OCI-LY7 (cell line): ENCODE data around the gene ANKFY1. TPM values are rescaled to one million over a fixed set of nuclear protein-coding genes. Genes with fewer than 3 reads are reported as not detected.

ENCODE experiments used
- BruUV-seq: library from RNA; stranded (reverse); fragments of 400-500 nt; replicated peaks from 2 replicates; lab custom pipeline; 2021; lab: Mats Ljungman, UMichigan
- CTCF ChIA-PET: fragments of 300-600 bp; sonication (Branson Sonifier 250); formaldehyde crosslinking; loops from one replicate; lab custom pipeline; 2022; ENCODE audit warnings: antibody characterized with exemption; ENCODE audit not compliant: unreplicated experiment; lab: Charles Lee
- POLR2A ChIA-PET: fragments of 300-600 bp; sonication (Branson Sonifier 250); formaldehyde crosslinking; loops from one replicate; lab custom pipeline; 2022; ENCODE audit warnings: antibody characterized with exemption; lab: Charles Lee
- DNase-seq: peaks from one replicate; pipeline ENCODE4 v3.0.0-alpha.2; 2015; ENCODE audit warnings: low spot score
- H2AFZ ChIP-seq: fragments of 200-600 bp; sonication (generic), shearing (Covaris generic); 2 replicates; pipeline ENCODE4 v1.6.1; 2014; ENCODE audit warnings: mild to moderate bottlenecking, antibody characterized with exemption, low read length, moderate library complexity
- H3K27ac ChIP-seq: fragments of 200-600 bp; sonication (generic); 2 replicates; pipeline ENCODE4 v1.5.1; 2014; ENCODE audit warnings: mixed run types, low read depth, mild to moderate bottlenecking, moderate library complexity, low read length, inconsistent platforms; ENCODE audit not compliant: poor library complexity, severe bottlenecking
- H3K36me3 ChIP-seq: fragments of 200-600 bp; sonication (generic); 2 replicates; pipeline ENCODE4 v1.6.1; 2014; ENCODE audit warnings: mild to moderate bottlenecking, antibody characterized with exemption, low read length, moderate library complexity, mixed read lengths; ENCODE audit not compliant: insufficient read depth
- H3K4me1 ChIP-seq: fragments of 200-600 bp; sonication (generic); 2 replicates; pipeline ENCODE4 v1.5.1; 2014; ENCODE audit warnings: mild to moderate bottlenecking, low read length; ENCODE audit not compliant: insufficient read depth, poor library complexity, severe bottlenecking
- H3K4me2 ChIP-seq: fragments of 200-600 bp; sonication (generic); 2 replicates; pipeline ENCODE4 v1.6.1; 2014; ENCODE audit warnings: mild to moderate bottlenecking, low read length
- H3K4me3 ChIP-seq: fragments of 200-600 bp; sonication (generic); 2 replicates; pipeline ENCODE4 v1.5.1; 2014; ENCODE audit warnings: mild to moderate bottlenecking, low read depth, low read length; ENCODE audit not compliant: poor library complexity, severe bottlenecking
- H3K79me2 ChIP-seq: fragments of 200-600 bp; sonication (generic); 2 replicates; pipeline ENCODE4 v1.6.1; 2016; ENCODE audit warnings: low read depth, mild to moderate bottlenecking, low read length, moderate library complexity, mixed read lengths; ENCODE audit not compliant: insufficient read depth
- H3K9me2 ChIP-seq: fragments of 200-600 bp; sonication (generic); 2 replicates; pipeline ENCODE4 v1.6.1; 2016; ENCODE audit warnings: mild to moderate bottlenecking, low read length, mixed read lengths; ENCODE audit not compliant: insufficient read depth
- H3K9me3 ChIP-seq: fragments of 200-600 bp; sonication (generic); 2 replicates; pipeline ENCODE4 v1.6.1; 2014; ENCODE audit warnings: mild to moderate bottlenecking, mixed run types, low read length, mixed read lengths
- H4K20me1 ChIP-seq: fragments of 200-600 bp; sonication (generic); 2 replicates; pipeline ENCODE4 v1.6.1; 2014; ENCODE audit warnings: mild to moderate bottlenecking, antibody characterized with exemption, low read length, moderate library complexity, mixed read lengths; ENCODE audit not compliant: insufficient read depth
- EZH2phosphoT487 ChIP-seq: fragments of 200-600 bp; sonication (generic); IDR thresholded peaks from 2 replicates; pipeline ENCODE4 v1.6.1; 2018; ENCODE audit warnings: low read depth, borderline replicate concordance, mild to moderate bottlenecking, mixed run types, antibody characterized with exemption, low read length, moderate library complexity, mixed read lengths
- intact Hi-C: fragments of 100-400 bp; cut with micrococcal nuclease; formaldehyde crosslinking; loops from one replicate; pipeline ENCODE4 v1.10.0; 2022; ENCODE audit not compliant: unreplicated experiment
- total RNA-seq, 2 experiments: library from RNA; depleted of rRNA in 1 of 2; stranded (reverse); fragments of >200 nt in 1 of 2; shearing (Covaris generic) in 1 of 2; gene quantifications; 2 replicates each; pipeline ENCODE4 v1.2.3, GENCODE V29; 2014 to 2022
- TF ChIP-seq, protein P1 (sequence below): fragments of 200-600 bp; sonication (generic); conservative IDR thresholded peaks from 2 replicates; pipeline ENCODE4 v1.5.1; 2014; ENCODE audit warnings: mild to moderate bottlenecking, antibody characterized with exemption, low read length, moderate library complexity, mixed read lengths

ANKFY1 gene
- total RNA-seq, 2 experiments from 2014 or later = 25.9 to 56.7 TPM

DNA sequence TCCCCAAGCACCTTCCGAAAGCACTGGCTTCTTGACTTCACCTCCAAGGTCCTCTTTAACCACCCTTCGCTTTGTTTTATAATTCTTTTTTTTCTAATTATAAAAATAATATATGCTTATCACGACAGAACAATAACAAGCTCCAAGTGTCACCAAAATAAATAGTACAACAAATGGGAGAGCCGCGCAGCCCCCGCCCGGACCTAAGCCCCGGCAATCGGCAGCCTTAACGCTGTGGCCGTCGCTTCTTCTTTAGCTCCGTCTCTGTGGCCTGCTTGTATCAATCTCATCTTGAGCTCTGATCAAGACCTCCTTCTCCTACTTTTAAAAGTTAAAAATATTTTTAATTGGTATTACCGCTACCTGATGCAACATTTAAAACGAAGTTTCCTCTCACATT lies 78.1 kb downstream of the ANKFY1 start:
- H4K20me1 ChIP-seq = no peaks in the 10 kb centered on the region
- H3K4me2 ChIP-seq = no peak overlapping the region
- TF ChIP-seq, protein P1, sequence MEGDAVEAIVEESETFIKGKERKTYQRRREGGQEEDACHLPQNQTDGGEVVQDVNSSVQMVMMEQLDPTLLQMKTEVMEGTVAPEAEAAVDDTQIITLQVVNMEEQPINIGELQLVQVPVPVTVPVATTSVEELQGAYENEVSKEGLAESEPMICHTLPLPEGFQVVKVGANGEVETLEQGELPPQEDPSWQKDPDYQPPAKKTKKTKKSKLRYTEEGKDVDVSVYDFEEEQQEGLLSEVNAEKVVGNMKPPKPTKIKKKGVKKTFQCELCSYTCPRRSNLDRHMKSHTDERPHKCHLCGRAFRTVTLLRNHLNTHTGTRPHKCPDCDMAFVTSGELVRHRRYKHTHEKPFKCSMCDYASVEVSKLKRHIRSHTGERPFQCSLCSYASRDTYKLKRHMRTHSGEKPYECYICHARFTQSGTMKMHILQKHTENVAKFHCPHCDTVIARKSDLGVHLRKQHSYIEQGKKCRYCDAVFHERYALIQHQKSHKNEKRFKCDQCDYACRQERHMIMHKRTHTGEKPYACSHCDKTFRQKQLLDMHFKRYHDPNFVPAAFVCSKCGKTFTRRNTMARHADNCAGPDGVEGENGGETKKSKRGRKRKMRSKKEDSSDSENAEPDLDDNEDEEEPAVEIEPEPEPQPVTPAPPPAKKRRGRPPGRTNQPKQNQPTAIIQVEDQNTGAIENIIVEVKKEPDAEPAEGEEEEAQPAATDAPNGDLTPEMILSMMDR = no peak
- TF ChIP-seq EZH2phosphoT487 = no peak
- peaks cover 93% of the 10 kb centered on the region for H3K36me3 ChIP-seq
- ChIA-PET POLR2A (interaction anchor here (0.7 kb wide), 1 partner anchor 46 kb away, joined by 3 read pairs; no protein-coding TSS in a partner anchor), CTCF (no interaction called here)
- no peak overlapping the region for H3K4me3 ChIP-seq
- no peaks in the 10 kb centered on the region for H3K9me3 ChIP-seq
- H3K9me2 ChIP-seq = no peaks in the 10 kb centered on the region
- no peaks in the 10 kb centered on the region for H3K4me1 ChIP-seq
- H3K79me2 ChIP-seq = no peaks in the 10 kb centered on the region
- H2AFZ ChIP-seq = no peak overlapping the region
- H3K27ac ChIP-seq = no peak overlapping the region
- BruUV-seq = no TSS peak
- intact Hi-C loops = no loop called here
- no peak for DNase-seq

DNA sequence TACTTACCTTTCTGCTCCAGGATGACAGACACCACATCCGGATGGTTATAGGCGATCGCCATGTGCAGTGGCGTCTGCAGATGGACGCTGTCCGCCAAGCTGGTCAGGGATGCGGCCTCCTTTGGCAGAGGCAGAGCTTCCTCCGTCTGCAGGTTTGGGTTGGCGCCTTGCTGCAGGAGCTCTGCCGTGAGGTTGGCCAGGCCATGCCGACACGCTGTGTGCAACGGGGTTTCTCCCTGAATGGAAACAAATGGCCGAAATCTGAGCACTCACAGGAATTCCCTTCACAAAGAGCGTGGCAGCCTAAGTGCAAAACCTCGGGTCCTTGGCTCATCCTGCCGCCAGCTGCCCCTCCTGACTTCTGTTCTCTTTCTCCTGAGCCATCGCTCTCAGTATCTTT lies 79.0 kb downstream of the ANKFY1 start:
- Histone ChIP-seq H3K79me2 (no peaks in the 10 kb centered on the region), H2AFZ (no peak overlapping the region), H3K27ac (no peak overlapping the region), H3K36me3 (peaks cover 87% of the 10 kb centered on the region), H3K4me3 (no peak overlapping the region), H4K20me1 (no peaks in the 10 kb centered on the region), H3K4me2 (no peak overlapping the region), H3K9me2 (no peaks in the 10 kb centered on the region), H3K9me3 (no peaks in the 10 kb centered on the region), H3K4me1 (no peaks in the 10 kb centered on the region)
- DNase-seq = no peak
- intact Hi-C loops = no loop called here
- TF ChIP-seq EZH2phosphoT487 = no peak
- TF ChIP-seq, protein P1 = no peak
- BruUV-seq = no TSS peak
- ChIA-PET CTCF (no interaction called here), POLR2A (no interaction called here)

DNA sequence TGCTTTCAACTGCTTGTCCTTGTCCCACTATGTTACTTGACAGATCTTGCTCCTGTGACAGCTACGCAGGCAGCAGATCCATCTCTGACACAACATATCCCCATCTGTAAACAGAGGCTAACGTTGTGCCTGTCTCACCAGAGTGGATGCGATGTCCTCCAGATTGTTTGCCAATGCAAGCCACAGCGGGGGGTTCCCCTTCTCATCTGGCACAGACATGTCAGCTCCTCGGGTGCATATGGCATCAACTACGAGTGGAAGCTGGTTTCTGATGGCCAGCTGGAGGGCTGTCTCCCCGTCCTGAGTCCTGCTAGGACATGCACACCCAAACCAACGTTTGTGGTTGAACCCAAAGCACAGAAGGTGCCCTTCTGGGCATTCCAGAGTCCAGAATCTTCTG lies 81.7 kb downstream of the ANKFY1 start:
- H3K4me2 ChIP-seq = no peak overlapping the region
- no peak for DNase-seq
- ChIA-PET POLR2A (interaction anchor here (1.2 kb wide), 1 partner anchor 19 kb away, joined by 3 read pairs; no protein-coding TSS in a partner anchor), CTCF (no interaction called here)
- H3K27ac ChIP-seq = no peak overlapping the region
- intact Hi-C loops = no loop called here
- H3K79me2 ChIP-seq = no peaks in the 10 kb centered on the region
- H2AFZ ChIP-seq = no peak overlapping the region
- H3K36me3 ChIP-seq = peaks cover 87% of the 10 kb centered on the region
- H3K4me3 ChIP-seq = no peak overlapping the region
- BruUV-seq = no TSS peak
- no peaks in the 10 kb centered on the region for H3K9me3 ChIP-seq
- no peaks in the 10 kb centered on the region for H4K20me1 ChIP-seq
- TF ChIP-seq, protein P1 = no peak
- no peak for TF ChIP-seq EZH2phosphoT487
- no peaks in the 10 kb centered on the region for H3K4me1 ChIP-seq
- no peaks in the 10 kb centered on the region for H3K9me2 ChIP-seq
